C4-2B (cell line): ENCODE data around the gene ZNF611.
"Not testable (repeated sequence)": the region's sequence is repeated elsewhere in the genome, so short reads cannot be mapped to it uniquely, and the experiment has no call there.

Source experiments
- CTCF ChIP-seq: fragments of 450-650 bp; conservative IDR thresholded peaks from 2 replicates; pipeline ENCODE4 v1.5.1; 2017; ENCODE audit warnings: mild to moderate bottlenecking
- ZFX ChIP-seq: fragments of 450-650 bp; IDR thresholded peaks from 2 replicates; pipeline ENCODE4 v1.6.1; 2017

- TF ChIP-seq CTCF, ZFX: not testable (repeated sequence)
Observed at GRCh38 chr19:52688925-52689796, 45.7 kb downstream of the ZNF611 start.
